Measurements from ENCODE around the gene MAP3K10. TPM values are rescaled to one million over a fixed set of nuclear protein-coding genes. Genes with fewer than 3 reads are reported as not detected.
A peak's percentile ranks its signal among the peaks of the same experiment; 100 is the strongest.

Gene MAP3K10
- total and polyA plus RNA-seq, 2 of the 4 experiments (the other 2 are of a cell fraction), result 1.8 to 5.5 TPM

DNA sequence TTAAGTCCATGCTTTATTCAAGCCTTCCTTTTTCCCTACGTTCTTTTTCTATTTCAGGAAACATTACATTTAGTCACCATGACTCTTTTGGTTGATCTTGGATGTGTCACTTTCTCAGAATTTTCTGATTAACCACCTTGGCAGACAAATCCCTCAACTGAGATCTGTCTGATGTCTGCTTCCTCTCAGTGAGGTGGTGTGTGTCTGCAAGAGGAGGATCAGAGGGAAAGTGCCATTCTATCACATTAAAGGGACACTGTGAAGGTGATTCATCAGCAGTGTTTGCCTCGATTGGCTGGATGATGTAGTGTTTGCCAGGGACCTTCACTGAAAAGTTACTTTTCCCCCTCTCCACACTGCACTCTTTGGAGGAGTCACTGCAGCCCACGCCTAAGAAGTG, 38.3 kb downstream of the MAP3K10 start:
- Histone ChIP-seq H2AFZ (replicated peaks; ENCODE audit: low read length, poor library complexity) (no peak overlapping the region), H3K56ac (ENCODE audit: extremely low read depth, insufficient read depth, low read length) (no peak overlapping the region), H3K4me3 (ENCODE audit: insufficient read depth, low read depth, low read length) (no peak overlapping the region), H3K14ac (replicated peaks; ENCODE audit: low read depth, low read length) (no peak overlapping the region), H3K9me3 (ENCODE audit: control insufficient read depth, insufficient read depth, low read length) (no peaks in the 10 kb centered on the region), H4K91ac (ENCODE audit: insufficient read depth, low read depth, low read length) (no peak overlapping the region), H3K4ac (ENCODE audit: low read depth, low read length) (no peak overlapping the region; the same call in 1 of the 2 replicates), H3K18ac (ENCODE audit: low read depth, low read length) (no peak overlapping the region), H3K4me1 (ENCODE audit: control insufficient read depth, insufficient read depth, low read length) (peaks cover 16% of the 10 kb centered on the region), H2BK20ac (ENCODE audit: low read depth, low read length) (no peak overlapping the region), H2BK5ac (ENCODE audit: low read depth, low read length, poor library complexity, severe bottlenecking) (no peak overlapping the region), H2AK5ac (ENCODE audit: low read depth, low read length) (no peak overlapping the region), H3K4me2 (ENCODE audit: low read depth, low read length) (no peak overlapping the region), H3K9ac (ENCODE audit: low read depth, low read length) (no peak overlapping the region), H2AK9ac (replicated peaks; ENCODE audit: low read depth, low read length, poor library complexity) (no peak overlapping the region), H4K8ac (ENCODE audit: low read depth in 2 of 2, low read length in 2 of 2) (no peak overlapping the region), H3K79me1 (ENCODE audit: low read depth in 1 of 2, low read length in 2 of 2) (0 out of 4 replicates have a peak, but pooled peaks cover 4 to 7% of the 10 kb centered on the region in 2 experiments), H3K23ac (ENCODE audit: low read depth, low read length) (no peak overlapping the region), H2BK120ac (ENCODE audit: low read depth, low read length) (no peak overlapping the region), H4K20me1 (ENCODE audit: insufficient read depth, low read length) (no peaks in the 10 kb centered on the region), H3K27ac (ENCODE audit: insufficient read depth, low read length) (no peak overlapping the region), H3K9me1 (ENCODE audit: insufficient read depth, low read length) (peaks cover 18% of the 10 kb centered on the region), H3K36me3 (ENCODE audit: control insufficient read depth, insufficient read depth, low read length) (peaks cover 7% of the 10 kb centered on the region; the same call in 1 of the 2 replicates), H4K5ac (ENCODE audit: low read depth, low read length) (no peak overlapping the region), H3K27me3 (ENCODE audit: control insufficient read depth, insufficient read depth, low read length) (no peaks in the 10 kb centered on the region), H2BK15ac (ENCODE audit: low read depth, low read length) (no peak overlapping the region)
- dilution Hi-C loops (cut with HindIII; ENCODE audit: low sequenced_read_pairs, unreplicated experiment) (no loop called here), in situ Hi-C loops (cut with MboI; ENCODE audit: low sequenced_read_pairs) (no loop called here), intact Hi-C loops (cut with micrococcal nuclease) (no loop called here)
- CTCF ChIA-PET, result no interaction called here
- BruUV-seq (replicated peaks), result no TSS peak
- ATAC-seq (ENCODE audit: low read depth) (no peak), DNase-seq (peak; percentile 59)
- POLR2A ChIA-PET (ENCODE audit: unreplicated experiment), result no interaction called here
- TF ChIP-seq MAZ (IDR thresholded peaks at IDR 0.05; ENCODE audit: borderline replicate concordance, low read depth, low read length), result 0 out of 2 replicates have a peak, but pooled peaks have one; percentile 11
- no peak for TF ChIP-seq CHD1 (IDR thresholded peaks at IDR 0.05; ENCODE audit: low read depth, low read length)
- no CpG with 5 or more reads among the region's 3 CpGs for WGBS, 2 experiments (ENCODE audit: extremely low coverage in 2 of 2, insufficient read length in 1 of 2)
